Gastroesophageal sphincter (tissue), 4 donors: Measurements from ENCODE around the gene PTPN5. TPM values are rescaled to one million over a fixed set of nuclear protein-coding genes. Genes with fewer than 3 reads are reported as not detected.

Source experiments
- ATAC-seq: fragments of 150-250 bp; one replicate; pipeline ENCODE4 v1.9.1; 2016; ENCODE audit warnings: mild to moderate bottlenecking, moderate library complexity
- H3K27ac ChIP-seq, 4 donors: fragments of 200-600 bp; sonication (generic) in 3 of 4; 1 replicate in 3 of 4; 2 replicates in 1 of 4; pipeline ENCODE4 v1.5.1; 2016 to 2019
- H3K27me3 ChIP-seq: fragments of 200-600 bp; sonication (generic); one replicate; pipeline ENCODE4 v1.5.1; 2019
- H3K36me3 ChIP-seq, 2 donors: fragments of 200-600 bp; sonication (generic); one replicate each; pipeline ENCODE4 v1.5.1; 2019; ENCODE audit warnings: control low read depth in 1 of 2
- H3K4me1 ChIP-seq, 3 donors: fragments of 200-600 bp; sonication (generic); 1 replicate in 2 of 3; 2 replicates in 1 of 3; pipeline ENCODE4 v1.5.1; 2016 to 2019; ENCODE audit warnings: control low read depth in 2 of 3
- H3K4me3 ChIP-seq, 2 donors: fragments of 200-600 bp; sonication (generic); one replicate each; pipeline ENCODE4 v1.5.1; 2019; ENCODE audit warnings: mild to moderate bottlenecking in 1 of 2, moderate library complexity in 1 of 2
- H3K9me3 ChIP-seq, 3 donors: fragments of 200-600 bp; sonication (generic); one replicate each; pipeline ENCODE4 v1.5.1; 2017 to 2019; ENCODE audit warnings: control low read depth in 2 of 3
- CTCF ChIP-seq, 4 experiments: fragments of 200-600 bp in 2 of 4; fragments of 450-650 bp in 2 of 4; sonication (generic) in 1 of 4; IDR thresholded peaks; one replicate each; pipeline ENCODE4 v1.5.1; 2017 to 2019; ENCODE audit warnings: antibody characterized with exemption in 4 of 4, mild to moderate bottlenecking in 2 of 4, moderate library complexity in 2 of 4
- EP300 ChIP-seq: sonication (generic); formaldehyde crosslinking; IDR thresholded peaks from one replicate; pipeline ENCODE4 v1.6.1; 2017; ENCODE audit warnings: antibody characterized with exemption, mild to moderate bottlenecking
- POLR2A ChIP-seq, 2 donors: fragments of 450-650 bp; IDR thresholded peaks; one replicate each; pipeline ENCODE4 v1.6.1; 2017; ENCODE audit warnings: antibody characterized with exemption in 2 of 2, mild to moderate bottlenecking in 2 of 2, moderate library complexity in 1 of 2
- POLR2AphosphoS5 ChIP-seq: sonication (generic); formaldehyde crosslinking; IDR thresholded peaks from one replicate; pipeline ENCODE4 v1.6.1; 2017; ENCODE audit warnings: antibody characterized with exemption
- WGBS, 2 donors: methylation state at CpG; one replicate each; pipeline ENCODE4 v1.1.5; 2018; ENCODE audit warnings: low coverage in 1 of 2; 5-methylcytosine and 5-hydroxymethylcytosine counted together
- total RNA-seq, 4 donors: library from RNA; depleted of rRNA; stranded (reverse); fragments of >200 nt; gene quantifications; one replicate each; pipeline ENCODE4 v1.1.0, GENCODE V29; 2016

PTPN5 gene
- total RNA-seq, 4 donors from 2014 or later: 1.3 to 4.4 (median 3.8) TPM

- TF ChIP-seq CTCF (IDR thresholded peaks at IDR 0.05): no peak
- no peak for TF ChIP-seq POLR2AphosphoS5
- TF ChIP-seq EP300: no peak
- no peak for TF ChIP-seq POLR2A (IDR thresholded peaks at IDR 0.05)
- 0 to 36% methylated on average over 1 to 2 of the region's 5 CpGs for WGBS, 2 donors
- H3K9me3 ChIP-seq: no peaks in the 10 kb centered on the region
- no peak overlapping the region for H3K27ac ChIP-seq
- H3K36me3 ChIP-seq: no peaks in the 10 kb centered on the region
- no peaks in the 10 kb centered on the region for H3K4me1 ChIP-seq
- no peak for ATAC-seq
- peaks cover 14% of the 10 kb centered on the region for H3K27me3 ChIP-seq
- H3K4me3 ChIP-seq: no peak overlapping the region
Observed at GRCh38 chr11:18754308-18754707, 37.3 kb downstream of the PTPN5 start.

GRCh38 chr11:18752502-18752901 lies 39.1 kb downstream of the PTPN5 start:
- ATAC-seq: no peak
- H3K36me3 ChIP-seq: no peaks in the 10 kb centered on the region
- TF ChIP-seq POLR2AphosphoS5: no peak
- TF ChIP-seq CTCF (IDR thresholded peaks at IDR 0.05): no peak
- no peak for TF ChIP-seq EP300
- no peak for TF ChIP-seq POLR2A (IDR thresholded peaks at IDR 0.05)
- no peaks in the 10 kb centered on the region for H3K4me1 ChIP-seq
- no peak overlapping the region for H3K27ac ChIP-seq
- H3K27me3 ChIP-seq: peaks cover 14% of the 10 kb centered on the region
- no peak overlapping the region for H3K4me3 ChIP-seq
- 47% methylated on average over 3 of the region's 3 CpGs; no CpG with 5 or more reads in 1 of the 2 donors for WGBS, 2 donors
- no peaks in the 10 kb centered on the region for H3K9me3 ChIP-seq

GRCh38 chr11:18750944-18751343 lies 40.7 kb downstream of the PTPN5 start:
- Histone ChIP-seq H3K36me3 (no peaks in the 10 kb centered on the region), H3K4me1 (no peaks in the 10 kb centered on the region), H3K27me3 (peaks cover 9% of the 10 kb centered on the region), H3K4me3 (no peak overlapping the region), H3K27ac (no peak overlapping the region), H3K9me3 (no peaks in the 10 kb centered on the region)
- TF ChIP-seq CTCF (IDR thresholded peaks at IDR 0.05) (no peak), POLR2A (IDR thresholded peaks at IDR 0.05) (no peak), EP300 (no peak), POLR2AphosphoS5 (no peak)
- ATAC-seq: no peak
- 58 to 75% methylated on average over 2 of the region's 3 CpGs for WGBS, 2 donors

- Histone ChIP-seq H3K4me3 (no peak overlapping the region), H3K27ac (no peak overlapping the region), H3K27me3 (no peaks in the 10 kb centered on the region), H3K9me3 (no peaks in the 10 kb centered on the region), H3K36me3 (no peaks in the 10 kb centered on the region), H3K4me1 (no peaks in the 10 kb centered on the region)
- no peak for TF ChIP-seq EP300
- TF ChIP-seq POLR2A (IDR thresholded peaks at IDR 0.05): no peak
- TF ChIP-seq CTCF (IDR thresholded peaks at IDR 0.05): no peak
- no peak for TF ChIP-seq POLR2AphosphoS5
- ATAC-seq: no peak
- WGBS, 2 donors: 50 to 83% methylated on average over 1 to 7 of the region's 12 CpGs
Observed at GRCh38 chr11:18749681-18750319, 41.8 kb downstream of the PTPN5 start.

GRCh38 chr11:18748766-18749365 lies 42.7 kb downstream of the PTPN5 start:
- Histone ChIP-seq H3K4me3 (no peak overlapping the region), H3K4me1 (no peaks in the 10 kb centered on the region), H3K36me3 (no peaks in the 10 kb centered on the region), H3K27ac (no peak overlapping the region), H3K9me3 (no peaks in the 10 kb centered on the region), H3K27me3 (no peaks in the 10 kb centered on the region)
- WGBS, 2 donors: 52 to 81% methylated on average over 5 to 6 of the region's 13 CpGs
- TF ChIP-seq POLR2A (IDR thresholded peaks at IDR 0.05) (no peak), EP300 (no peak), CTCF (IDR thresholded peaks at IDR 0.05) (no peak), POLR2AphosphoS5 (no peak)
- no peak for ATAC-seq
